SK-N-SH treated with all-trans-retinoic acid at 6 μM for 48 hours (cell line): ENCODE data around the gene PDGFD.

Source experiments
- ATAC-seq: fragments of 200-7000 bp; cut with Tn5 transposase; 3 replicates; pipeline ENCODE4 v1.9.1; 2020; ENCODE audit warnings: mild to moderate bottlenecking, moderate library complexity
- BACH2 ChIP-seq: fragments of 250-450 bp; sonication (Bioruptor Pico); IDR thresholded peaks from 2 replicates; pipeline ENCODE4 v1.9.0; 2021; ENCODE audit warnings: mild to moderate bottlenecking, borderline replicate concordance
- CSDC2 ChIP-seq: fragments of 250-450 bp; sonication (Bioruptor Pico); IDR thresholded peaks from 2 replicates; pipeline ENCODE4 v1.5.0; 2020; ENCODE audit warnings: mild to moderate bottlenecking, moderate library complexity
- ESRRG ChIP-seq: fragments of 250-450 bp; sonication (Bioruptor Pico); IDR thresholded peaks from 2 replicates; pipeline ENCODE4 v1.6.1; 2021; ENCODE audit warnings: mild to moderate bottlenecking
- GLIS3 ChIP-seq: fragments of 250-450 bp; sonication (Bioruptor Pico); IDR thresholded peaks from 2 replicates; pipeline ENCODE4 v1.5.0; 2020; ENCODE audit warnings: mild to moderate bottlenecking, moderate library complexity
- ISL1 ChIP-seq: fragments of 250-450 bp; sonication (Bioruptor Pico); IDR thresholded peaks from 2 replicates; pipeline ENCODE4 v2.1.2; 2022; ENCODE audit warnings: mild to moderate bottlenecking, moderate library complexity
- OSR1 ChIP-seq: fragments of 250-450 bp; sonication (Bioruptor Pico); IDR thresholded peaks from 2 replicates; pipeline ENCODE4 v1.8.0; 2022; ENCODE audit warnings: moderate library complexity, mild to moderate bottlenecking, inconsistent platforms
- PATZ1 ChIP-seq: fragments of 250-450 bp; sonication (Bioruptor Pico); IDR thresholded peaks from 2 replicates; pipeline ENCODE4 v1.8.0; 2020; ENCODE audit warnings: mild to moderate bottlenecking, moderate library complexity, borderline replicate concordance
- PPARA ChIP-seq: fragments of 250-450 bp; sonication (Bioruptor Pico); IDR thresholded peaks from 2 replicates; pipeline ENCODE4 v1.5.0; 2020; ENCODE audit warnings: mild to moderate bottlenecking, borderline replicate concordance
- RARB ChIP-seq: fragments of 250-450 bp; sonication (Bioruptor Pico); IDR thresholded peaks from 2 replicates; pipeline ENCODE4 v1.8.0; 2021; ENCODE audit warnings: mild to moderate bottlenecking, moderate library complexity
- SNAI2 ChIP-seq: fragments of 250-450 bp; sonication (Bioruptor Pico); IDR thresholded peaks from 2 replicates; pipeline ENCODE4 v1.5.0; 2020; ENCODE audit warnings: mild to moderate bottlenecking, moderate library complexity
- TCF4 ChIP-seq: fragments of 250-450 bp; sonication (Bioruptor Pico); IDR thresholded peaks from 2 replicates; pipeline ENCODE4 v1.8.0; 2021; ENCODE audit warnings: mild to moderate bottlenecking, moderate library complexity, borderline replicate concordance
- TOX ChIP-seq: fragments of 250-450 bp; sonication (Bioruptor Pico); IDR thresholded peaks from 2 replicates; pipeline ENCODE4 v1.8.0; 2021; ENCODE audit warnings: mild to moderate bottlenecking, moderate library complexity, borderline replicate concordance
- ZC3H10 ChIP-seq: fragments of 250-450 bp; sonication (Bioruptor Pico); IDR thresholded peaks from 2 replicates; pipeline ENCODE4 v1.5.1; 2021; ENCODE audit warnings: mild to moderate bottlenecking, moderate library complexity
- ZFP3 ChIP-seq: fragments of 250-450 bp; sonication (Bioruptor Pico); IDR thresholded peaks from 2 replicates; pipeline ENCODE4 v1.5.0; 2020; ENCODE audit warnings: mild to moderate bottlenecking, moderate library complexity
- ZFP30 ChIP-seq: fragments of 450-650 bp; formaldehyde crosslinking; IDR thresholded peaks from 2 replicates; pipeline ENCODE4 v1.5.0; 2022; ENCODE audit warnings: mild to moderate bottlenecking, moderate library complexity
- ZNF565 ChIP-seq: fragments of 450-650 bp; formaldehyde crosslinking; conservative IDR thresholded peaks from 2 replicates; pipeline ENCODE4 v1.5.0; 2020; ENCODE audit warnings: low read depth, mild to moderate bottlenecking, moderate library complexity
- ZNF70 ChIP-seq: fragments of 450-650 bp; formaldehyde crosslinking; IDR thresholded peaks from 2 replicates; pipeline ENCODE4 v1.5.0; 2020; ENCODE audit warnings: mild to moderate bottlenecking, moderate library complexity
- ZNF8 ChIP-seq: fragments of 450-650 bp; formaldehyde crosslinking; IDR thresholded peaks from 2 replicates; pipeline ENCODE4 v1.5.0; 2020; ENCODE audit warnings: mild to moderate bottlenecking, moderate library complexity
- TF ChIP-seq, protein P1 (sequence below): fragments of 250-450 bp; sonication (Bioruptor Pico); IDR thresholded peaks from 2 replicates; pipeline ENCODE4 v1.5.1; 2020; ENCODE audit warnings: low read depth, mild to moderate bottlenecking, moderate library complexity
- TF ChIP-seq, protein P2 (sequence below): fragments of 250-450 bp; sonication (Bioruptor Pico); IDR thresholded peaks from 2 replicates; pipeline ENCODE4 v1.8.0; 2021; ENCODE audit warnings: low read depth, mild to moderate bottlenecking, moderate library complexity, borderline replicate concordance
- TF ChIP-seq, protein P3 (sequence below): fragments of 250-450 bp; sonication (Bioruptor Pico); IDR thresholded peaks from 2 replicates; pipeline ENCODE4 v1.5.0; 2020; ENCODE audit warnings: mild to moderate bottlenecking, moderate library complexity

PDGFD gene

DNA sequence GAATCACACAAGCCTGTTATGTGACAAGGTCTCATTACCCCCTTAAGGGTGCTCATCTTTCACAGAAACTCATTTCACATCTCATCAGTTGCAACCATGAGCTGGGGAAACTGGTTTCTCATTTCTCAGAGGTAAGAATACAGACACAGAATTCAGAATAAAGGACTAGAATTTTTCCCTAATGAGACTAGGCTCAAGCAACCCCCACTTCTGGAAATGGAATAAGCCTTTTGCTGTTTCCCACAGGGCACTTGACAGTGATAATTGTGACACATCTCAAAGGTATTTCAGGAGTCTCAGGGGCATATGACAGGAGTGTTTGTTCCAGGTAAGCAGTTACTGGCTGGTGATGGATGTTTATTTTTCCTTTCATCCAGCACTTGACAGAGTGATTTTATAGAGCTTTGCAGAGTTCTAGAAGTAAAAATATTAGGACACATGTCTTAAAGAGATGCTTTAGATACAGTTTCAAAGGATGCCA lies 240.5 kb downstream of the PDGFD start:
- no peak for TF ChIP-seq OSR1 (CRISPR knock-in tag)
- no peak; the same call in 1 of the 3 replicates for ATAC-seq

GRCh38 chr11:103920933-103921332 lies 243.0 kb downstream of the PDGFD start:
- no peak for ATAC-seq
- TF ChIP-seq TOX (no peak), ZFP30 (CRISPR knock-in tag) (no peak), BACH2 (CRISPR knock-in tag) (no peak), ZNF70 (CRISPR knock-in tag) (no peak), TCF4 (CRISPR knock-in tag) (no peak), RARB (CRISPR knock-in tag) (no peak), CSDC2 (no peak), PATZ1 (CRISPR knock-in tag) (no peak), OSR1 (CRISPR knock-in tag) (no peak), ZNF8 (no peak), SNAI2 (no peak), ISL1 (CRISPR knock-in tag) (no peak), PPARA (no peak), ESRRG (CRISPR knock-in tag) (no peak), ZC3H10 (no peak)
- TF ChIP-seq, protein P1, sequence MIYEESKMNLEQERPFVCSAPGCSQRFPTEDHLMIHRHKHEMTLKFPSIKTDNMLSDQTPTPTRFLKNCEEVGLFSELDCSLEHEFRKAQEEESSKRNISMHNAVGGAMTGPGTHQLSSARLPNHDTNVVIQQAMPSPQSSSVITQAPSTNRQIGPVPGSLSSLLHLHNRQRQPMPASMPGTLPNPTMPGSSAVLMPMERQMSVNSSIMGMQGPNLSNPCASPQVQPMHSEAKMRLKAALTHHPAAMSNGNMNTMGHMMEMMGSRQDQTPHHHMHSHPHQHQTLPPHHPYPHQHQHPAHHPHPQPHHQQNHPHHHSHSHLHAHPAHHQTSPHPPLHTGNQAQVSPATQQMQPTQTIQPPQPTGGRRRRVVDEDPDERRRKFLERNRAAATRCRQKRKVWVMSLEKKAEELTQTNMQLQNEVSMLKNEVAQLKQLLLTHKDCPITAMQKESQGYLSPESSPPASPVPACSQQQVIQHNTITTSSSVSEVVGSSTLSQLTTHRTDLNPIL = no peak
- TF ChIP-seq, protein P2, sequence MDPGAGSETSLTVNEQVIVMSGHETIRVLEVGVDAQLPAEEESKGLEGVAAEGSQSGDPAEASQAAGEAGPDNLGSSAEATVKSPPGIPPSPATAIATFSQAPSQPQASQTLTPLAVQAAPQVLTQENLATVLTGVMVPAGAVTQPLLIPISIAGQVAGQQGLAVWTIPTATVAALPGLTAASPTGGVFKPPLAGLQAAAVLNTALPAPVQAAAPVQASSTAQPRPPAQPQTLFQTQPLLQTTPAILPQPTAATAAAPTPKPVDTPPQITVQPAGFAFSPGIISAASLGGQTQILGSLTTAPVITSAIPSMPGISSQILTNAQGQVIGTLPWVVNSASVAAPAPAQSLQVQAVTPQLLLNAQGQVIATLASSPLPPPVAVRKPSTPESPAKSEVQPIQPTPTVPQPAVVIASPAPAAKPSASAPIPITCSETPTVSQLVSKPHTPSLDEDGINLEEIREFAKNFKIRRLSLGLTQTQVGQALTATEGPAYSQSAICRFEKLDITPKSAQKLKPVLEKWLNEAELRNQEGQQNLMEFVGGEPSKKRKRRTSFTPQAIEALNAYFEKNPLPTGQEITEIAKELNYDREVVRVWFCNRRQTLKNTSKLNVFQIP = no peak
- TF ChIP-seq, protein P3, sequence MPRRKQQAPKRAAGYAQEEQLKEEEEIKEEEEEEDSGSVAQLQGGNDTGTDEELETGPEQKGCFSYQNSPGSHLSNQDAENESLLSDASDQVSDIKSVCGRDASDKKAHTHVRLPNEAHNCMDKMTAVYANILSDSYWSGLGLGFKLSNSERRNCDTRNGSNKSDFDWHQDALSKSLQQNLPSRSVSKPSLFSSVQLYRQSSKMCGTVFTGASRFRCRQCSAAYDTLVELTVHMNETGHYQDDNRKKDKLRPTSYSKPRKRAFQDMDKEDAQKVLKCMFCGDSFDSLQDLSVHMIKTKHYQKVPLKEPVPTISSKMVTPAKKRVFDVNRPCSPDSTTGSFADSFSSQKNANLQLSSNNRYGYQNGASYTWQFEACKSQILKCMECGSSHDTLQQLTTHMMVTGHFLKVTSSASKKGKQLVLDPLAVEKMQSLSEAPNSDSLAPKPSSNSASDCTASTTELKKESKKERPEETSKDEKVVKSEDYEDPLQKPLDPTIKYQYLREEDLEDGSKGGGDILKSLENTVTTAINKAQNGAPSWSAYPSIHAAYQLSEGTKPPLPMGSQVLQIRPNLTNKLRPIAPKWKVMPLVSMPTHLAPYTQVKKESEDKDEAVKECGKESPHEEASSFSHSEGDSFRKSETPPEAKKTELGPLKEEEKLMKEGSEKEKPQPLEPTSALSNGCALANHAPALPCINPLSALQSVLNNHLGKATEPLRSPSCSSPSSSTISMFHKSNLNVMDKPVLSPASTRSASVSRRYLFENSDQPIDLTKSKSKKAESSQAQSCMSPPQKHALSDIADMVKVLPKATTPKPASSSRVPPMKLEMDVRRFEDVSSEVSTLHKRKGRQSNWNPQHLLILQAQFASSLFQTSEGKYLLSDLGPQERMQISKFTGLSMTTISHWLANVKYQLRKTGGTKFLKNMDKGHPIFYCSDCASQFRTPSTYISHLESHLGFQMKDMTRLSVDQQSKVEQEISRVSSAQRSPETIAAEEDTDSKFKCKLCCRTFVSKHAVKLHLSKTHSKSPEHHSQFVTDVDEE = no peak

GRCh38 chr11:103920449-103920848 lies 243.5 kb downstream of the PDGFD start:
- TF ChIP-seq PATZ1 (CRISPR knock-in tag) (no peak), GLIS3 (CRISPR knock-in tag) (no peak), ZFP3 (CRISPR knock-in tag) (no peak), TOX (no peak), ZNF565 (CRISPR knock-in tag) (no peak), RARB (CRISPR knock-in tag) (no peak), SNAI2 (no peak)
- ATAC-seq = peak; percentile 47

GRCh38 chr11:103910721-103911120 lies 253.2 kb downstream of the PDGFD start:
- TF ChIP-seq ESRRG (CRISPR knock-in tag) = no peak
- TF ChIP-seq, protein P3 = no peak
- TF ChIP-seq, all 23 proteins: peak for 0
- no peak for ATAC-seq
